Measurements from ENCODE around the gene PIK3C2B.
"Not testable (repeated sequence)": the region's sequence is repeated elsewhere in the genome, so short reads cannot be mapped to it uniquely, and the experiment has no call there.

PIK3C2B gene

GRCh38 chr1:204529371-204529895 is 34.8 kb upstream of the PIK3C2B start:
- peak overlapping the region; percentile 7 for H3K27ac ChIP-seq
- H3K9me3 ChIP-seq = no peaks in the 10 kb centered on the region
- no peak for TF ChIP-seq CTCF (IDR thresholded peaks at IDR 0.05)
- peaks cover 88% of the 10 kb centered on the region for H3K36me3 ChIP-seq
- no peak overlapping the region for H3K4me3 ChIP-seq (ENCODE audit: low read depth in 1 of 2, low read length in 1 of 2)
- H3K4me1 ChIP-seq (ENCODE audit: control insufficient read depth in 1 of 2, insufficient read depth in 1 of 2, low read depth in 1 of 2, low read length in 1 of 2) = peaks cover 0 to 3% of the 10 kb centered on the region in 2 experiments
- no peaks in the 10 kb centered on the region for H3K27me3 ChIP-seq

- H3K4me1 ChIP-seq (ENCODE audit: control insufficient read depth in 1 of 2, insufficient read depth in 1 of 2, low read depth in 1 of 2, low read length in 1 of 2) = peaks cover 6 to 11% of the 10 kb centered on the region in 2 experiments
- H3K4me3 ChIP-seq (ENCODE audit: low read depth in 1 of 2, low read length in 1 of 2) = no peak overlapping the region
- peak overlapping the region; percentile 8 for H3K27ac ChIP-seq
- H3K36me3 ChIP-seq = peaks cover 81% of the 10 kb centered on the region
- no peak for TF ChIP-seq CTCF (IDR thresholded peaks at IDR 0.05)
- no peaks in the 10 kb centered on the region for H3K9me3 ChIP-seq
- no peaks in the 10 kb centered on the region for H3K27me3 ChIP-seq
These were observed 34.1 kb upstream of the PIK3C2B start for GRCh38 chr1:204528677-204529076.

GRCh38 chr1:204528241-204528640 is 33.6 kb upstream of the PIK3C2B start:
- TF ChIP-seq CTCF (IDR thresholded peaks at IDR 0.05) = no peak
- Histone ChIP-seq H3K9me3 (no peaks in the 10 kb centered on the region), H3K4me3 (ENCODE audit: low read depth in 1 of 2, low read length in 1 of 2) (no peak overlapping the region), H3K27ac (peak overlapping the region; percentile 8), H3K27me3 (no peaks in the 10 kb centered on the region), H3K4me1 (ENCODE audit: control insufficient read depth in 1 of 2, insufficient read depth in 1 of 2, low read depth in 1 of 2, low read length in 1 of 2) (peaks cover 10 to 14% of the 10 kb centered on the region in 2 experiments), H3K36me3 (peaks cover 76% of the 10 kb centered on the region)

- TF ChIP-seq CTCF (IDR thresholded peaks at IDR 0.05) = no peak
- H3K4me3 ChIP-seq (ENCODE audit: low read depth in 1 of 2, low read length in 1 of 2) = no peak overlapping the region
- peak overlapping the region; percentile 87 for H3K27ac ChIP-seq
- no peaks in the 10 kb centered on the region for H3K9me3 ChIP-seq
- H3K27me3 ChIP-seq = no peaks in the 10 kb centered on the region
- peaks cover 44% of the 10 kb centered on the region for H3K36me3 ChIP-seq
- H3K4me1 ChIP-seq (ENCODE audit: control insufficient read depth in 1 of 2, insufficient read depth in 1 of 2, low read depth in 1 of 2, low read length in 1 of 2) = peaks cover 36 to 40% of the 10 kb centered on the region in 2 experiments
These were observed 30.4 kb upstream of the PIK3C2B start for GRCh38 chr1:204524986-204525385.

- peaks cover 49 to 52% of the 10 kb centered on the region in 2 experiments for H3K4me1 ChIP-seq (ENCODE audit: control insufficient read depth in 1 of 2, insufficient read depth in 1 of 2, low read depth in 1 of 2, low read length in 1 of 2)
- H3K27me3 ChIP-seq = no peaks in the 10 kb centered on the region
- H3K4me3 ChIP-seq (ENCODE audit: low read depth in 1 of 2, low read length in 1 of 2) = peak overlapping the region in 1 of 2 experiments; percentile 18
- no peaks in the 10 kb centered on the region for H3K9me3 ChIP-seq
- H3K27ac ChIP-seq = peak overlapping the region; percentile 87
- peaks cover 36% of the 10 kb centered on the region for H3K36me3 ChIP-seq
- TF ChIP-seq CTCF (IDR thresholded peaks at IDR 0.05) = no peak
These were observed 29.1 kb upstream of the PIK3C2B start for GRCh38 chr1:204523605-204524215.

- not testable (repeated sequence) for H3K9me3 ChIP-seq; H3K4me3 ChIP-seq (ENCODE audit: low read depth in 1 of 2, low read length in 1 of 2); H3K27me3 ChIP-seq
- H3K4me1 ChIP-seq (ENCODE audit: control insufficient read depth in 1 of 2, insufficient read depth in 1 of 2, low read depth in 1 of 2, low read length in 1 of 2) = peaks cover 65 to 69% of the 10 kb centered on the region in 2 experiments
- H3K36me3 ChIP-seq = peaks cover 22% of the 10 kb centered on the region
- peak overlapping the region; percentile 85 for H3K27ac ChIP-seq
These were observed 27.4 kb upstream of the PIK3C2B start for GRCh38 chr1:204521941-204522521.

All from neutrophil (primary cell).